H1 (cell line): ENCODE results near the gene PRSS22. TPM values are rescaled to one million over a fixed set of nuclear protein-coding genes. Genes with fewer than 3 reads are reported as not detected.

Experiments used
- POU5F1 ChIP-seq: IDR thresholded peaks from 2 replicates; pipeline ENCODE4 v1.6.1; 2011; ENCODE audit warnings: low read depth, mild to moderate bottlenecking, low read length, moderate library complexity
- RNF2 ChIP-seq: fragments of 200-900, 300-1000 bp; sonication (generic); IDR thresholded peaks from 2 replicates; pipeline ENCODE4 v1.7.1; 2016; ENCODE audit warnings: borderline replicate concordance, low read depth, mild to moderate bottlenecking, antibody characterized with exemption, low read length; ENCODE audit not compliant: poor library complexity, severe bottlenecking; ENCODE audit errors: missing control alignments
- SP1 ChIP-seq: IDR thresholded peaks from 2 replicates; pipeline ENCODE4 v1.6.1; 2011; ENCODE audit warnings: low read depth, low read length
- SP2 ChIP-seq: IDR thresholded peaks from 2 replicates; pipeline ENCODE4 v1.6.1; 2012; ENCODE audit warnings: mild to moderate bottlenecking, low read length, inconsistent platforms
- polyA plus RNA-seq, 7 experiments: library from polyadenylated mRNA; depleted of rRNA in 3 of 7; stranded (reverse) in 5 of 7; unstranded in 2 of 7; fragments of >200 nt in 5 of 7; fragments of 200-250 nt in 2 of 7; gene quantifications; 1 replicate in 5 of 7; 2 replicates in 1 of 7; 4 replicates in 1 of 7; pipeline versions ENCODE4 v1.2.1 to v1.2.3, GENCODE V29; 2011 to 2013; ENCODE audit warnings: missing spikeins in 2 of 7, mixed read lengths in 2 of 7
- total RNA-seq: library from RNA; stranded (reverse); fragmentation: NEBNext Ultra II Directional; extraction: Animal tissue kit (Norgen Biotek cat#: 25700); gene quantifications from 2 replicates; pipeline ENCODE4 v1.2.1, GENCODE V29; 2021

Gene PRSS22
- total and polyA plus RNA-seq, 2 of the 8 experiments (the other 6 are each of a cell fraction or from before 2014, with no cell fraction given): 4.0 to 4.4 TPM

DNA sequence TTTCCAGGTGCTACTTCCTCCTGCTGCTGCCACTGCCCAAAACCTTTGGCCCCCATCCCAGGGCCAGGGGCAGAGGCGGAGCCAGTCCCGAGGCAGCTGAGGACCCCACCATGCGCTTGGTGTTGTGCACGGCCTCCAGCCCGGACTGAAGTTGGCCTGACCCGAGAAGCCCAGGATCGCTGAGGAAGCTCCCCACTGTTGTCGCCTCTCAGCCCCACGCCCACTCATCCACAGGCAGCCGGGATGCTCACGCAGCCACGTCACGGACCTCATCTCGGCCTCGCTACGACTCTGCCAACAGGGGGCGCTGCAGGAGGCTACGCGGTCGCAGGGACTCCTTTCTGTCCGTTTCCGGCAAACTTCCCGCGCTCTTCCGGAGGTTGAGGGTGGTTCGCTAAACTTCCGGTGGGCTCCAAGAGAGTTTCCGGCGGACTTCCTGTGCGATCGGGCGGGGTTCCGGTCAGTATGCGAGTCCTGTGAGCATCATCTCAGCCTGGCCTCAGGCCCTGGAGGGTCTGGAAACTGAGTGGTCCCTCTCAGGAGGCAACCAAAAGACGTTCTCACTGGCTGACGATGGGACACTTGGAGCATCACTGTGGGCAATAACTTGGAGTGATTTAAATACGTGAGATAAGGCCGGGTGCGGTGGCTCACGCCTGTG, 15.5 kb downstream of the PRSS22 start (continued):
- no peak for TF ChIP-seq SP2
- no peak for TF ChIP-seq POU5F1
- TF ChIP-seq RNF2: no peak
- TF ChIP-seq SP1: no peak
